Smooth muscle cell of bladder (primary cell): ENCODE results near the gene KLK1. TPM values are rescaled to one million over a fixed set of nuclear protein-coding genes. Genes with fewer than 3 reads are reported as not detected.

Experiments used
- total RNA-seq: library from RNA; depleted of rRNA; stranded (reverse); fragments of >200 nt; gene quantifications from 2 replicates; pipeline ENCODE4 v1.2.3, GENCODE V29; 2014

KLK1 gene
- not detected in 2 replicates for total RNA-seq

GRCh38 chr19:50823389-50824042 is at the start of gene KLK1:
KLK1 (minus strand) TSS chr19:50823787; CDS start chr19:50823748, 39 bp downstream.

GRCh38 chr19:50873056-50873455 is 49.5 kb upstream of the KLK1 start, which contains the start of gene KLK2:
KLK2 (plus strand) TSS chr19:50873439; CDS start chr19:50873474, 35 bp downstream.

GRCh38 chr19:50854636-50855410 is 31.2 kb upstream of the KLK1 start, which contains the start of gene KLK3:
KLK3 (plus strand) TSS chr19:50854915; CDS start chr19:50854956, 41 bp downstream.

GRCh38 chr19:50833117-50833801 is 9.7 kb upstream of the KLK1 start, which contains the start of gene KLK15:
KLK15 (minus strand) TSS chr19:50833574; CDS start chr19:50831492, 2,082 bp downstream.

GRCh38 chr19:50790396-50790795 is 33.2 kb downstream of the KLK1 start, which contains the start of gene ACP4:
ACP4 (plus strand) TSS chr19:50790415; CDS start chr19:50790415, 0 bp downstream.

GRCh38 chr19:50770164-50770563 is 53.4 kb downstream of the KLK1 start, which contains the start of gene GPR32:
GPR32 (plus strand) TSS chr19:50770464; CDS start chr19:50770601, 137 bp downstream.

Other genes with a start within 250 kb of the KLK1 start
- gene SYT3, start 183.9 kb downstream of the KLK1 start, total RNA-seq, result 0.09 TPM in 1 of 2 replicates, not detected in the other
- not detected in 2 replicates for gene C19orf81, start 174.3 kb downstream of the KLK1 start, total RNA-seq
- 2.5 and 3.1 TPM in 2 replicates for gene SHANK1, start 104.0 kb downstream of the KLK1 start, total RNA-seq
- 33.6 and 37.0 TPM in 2 replicates for gene CLEC11A, start 100.4 kb downstream of the KLK1 start, total RNA-seq
- not detected in 2 replicates for gene GPR32, start 53.3 kb downstream of the KLK1 start, total RNA-seq
- gene ACP4, start 33.4 kb downstream of the KLK1 start, total RNA-seq, result not detected in 2 replicates
- gene KLK15, start 9.8 kb upstream of the KLK1 start, total RNA-seq, result not detected in 2 replicates
- not detected in 2 replicates for gene KLK3, start 31.1 kb upstream of the KLK1 start, total RNA-seq
- not detected in 2 replicates for gene KLK2, start 49.7 kb upstream of the KLK1 start, total RNA-seq
- gene KLK4, start 87.6 kb upstream of the KLK1 start, total RNA-seq, result not detected in 2 replicates
- gene KLK5, start 129.3 kb upstream of the KLK1 start, total RNA-seq, result not detected in 2 replicates
- not detected in 2 replicates for gene KLK6, start 145.8 kb upstream of the KLK1 start, total RNA-seq
- not detected in 2 replicates for gene KLK7, start 160.1 kb upstream of the KLK1 start, total RNA-seq
- not detected in 2 replicates for gene KLK8, start 177.8 kb upstream of the KLK1 start, total RNA-seq
- not detected in 2 replicates for gene KLK10, start 195.9 kb upstream of the KLK1 start, total RNA-seq
- not detected in 2 replicates for gene KLK11, start 202.8 kb upstream of the KLK1 start, total RNA-seq
- not detected in 2 replicates for gene KLK12, start 211.2 kb upstream of the KLK1 start, total RNA-seq
- gene KLK13, start 241.3 kb upstream of the KLK1 start, total RNA-seq, result not detected in 2 replicates